Vagina (tissue), 2 donors: ENCODE results near the gene RPAP3.

Experiments used
- POLR2A ChIP-seq, 2 donors: fragments of 450-650 bp; IDR thresholded peaks; one replicate each; pipeline ENCODE4 v1.6.1; 2017; ENCODE audit warnings: antibody characterized with exemption in 2 of 2, mild to moderate bottlenecking in 2 of 2, moderate library complexity in 2 of 2
- POLR2AphosphoS5 ChIP-seq, 2 donors: sonication (generic); formaldehyde crosslinking; IDR thresholded peaks; one replicate each; pipeline ENCODE4 v1.9.0; 2017; ENCODE audit warnings: antibody characterized with exemption in 2 of 2, mild to moderate bottlenecking in 2 of 2, low read depth in 1 of 2; ENCODE audit not compliant: insufficient read depth in 1 of 2
- TF ChIP-seq, protein P1 (sequence below), 3 experiments: fragments of 450-650 bp in 2 of 3; fragments of 200-600 bp in 1 of 3; sonication (generic) in 1 of 3; IDR thresholded peaks; one replicate each; pipeline ENCODE4 v1.5.1; 2017 to 2019; ENCODE audit warnings: antibody characterized with exemption in 3 of 3, mild to moderate bottlenecking in 2 of 3, moderate library complexity in 2 of 3

DNA sequence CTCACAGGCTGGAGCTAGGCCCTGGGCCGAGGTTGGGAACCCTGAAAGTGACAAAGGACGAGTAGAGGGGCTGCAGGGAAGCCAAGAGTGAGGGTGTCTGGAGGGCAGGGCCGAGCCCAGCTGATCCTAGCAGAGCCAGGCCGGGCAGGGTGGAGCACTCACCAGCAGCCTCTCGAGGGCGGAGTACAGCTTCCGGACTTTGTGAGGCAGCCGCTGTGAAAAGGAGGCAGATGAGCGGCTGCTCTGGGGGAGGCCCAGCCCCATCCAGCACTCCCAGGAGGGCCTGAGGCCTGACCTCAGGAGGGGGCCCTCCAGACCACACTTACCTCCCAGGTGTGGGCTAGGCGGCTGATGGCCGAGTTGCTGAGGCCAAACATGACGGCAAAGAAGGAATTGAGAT lies 34.1 kb upstream of the RPAP3 start:
- TF ChIP-seq, protein P1, sequence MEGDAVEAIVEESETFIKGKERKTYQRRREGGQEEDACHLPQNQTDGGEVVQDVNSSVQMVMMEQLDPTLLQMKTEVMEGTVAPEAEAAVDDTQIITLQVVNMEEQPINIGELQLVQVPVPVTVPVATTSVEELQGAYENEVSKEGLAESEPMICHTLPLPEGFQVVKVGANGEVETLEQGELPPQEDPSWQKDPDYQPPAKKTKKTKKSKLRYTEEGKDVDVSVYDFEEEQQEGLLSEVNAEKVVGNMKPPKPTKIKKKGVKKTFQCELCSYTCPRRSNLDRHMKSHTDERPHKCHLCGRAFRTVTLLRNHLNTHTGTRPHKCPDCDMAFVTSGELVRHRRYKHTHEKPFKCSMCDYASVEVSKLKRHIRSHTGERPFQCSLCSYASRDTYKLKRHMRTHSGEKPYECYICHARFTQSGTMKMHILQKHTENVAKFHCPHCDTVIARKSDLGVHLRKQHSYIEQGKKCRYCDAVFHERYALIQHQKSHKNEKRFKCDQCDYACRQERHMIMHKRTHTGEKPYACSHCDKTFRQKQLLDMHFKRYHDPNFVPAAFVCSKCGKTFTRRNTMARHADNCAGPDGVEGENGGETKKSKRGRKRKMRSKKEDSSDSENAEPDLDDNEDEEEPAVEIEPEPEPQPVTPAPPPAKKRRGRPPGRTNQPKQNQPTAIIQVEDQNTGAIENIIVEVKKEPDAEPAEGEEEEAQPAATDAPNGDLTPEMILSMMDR (IDR thresholded peaks at IDR 0.05) = no peak
- TF ChIP-seq POLR2AphosphoS5 (IDR thresholded peaks at IDR 0.05; ENCODE audit: insufficient read depth in 1 of 2, low read depth in 1 of 2) (peak in 1 of 2 donors; percentile 9), POLR2A (IDR thresholded peaks at IDR 0.05) (no peak)
